Pancreas (tissue), 10 donors: ENCODE data around the gene CMA1. TPM values are rescaled to one million over a fixed set of nuclear protein-coding genes. Genes with fewer than 3 reads are reported as not detected.

Experiments used
- ATAC-seq, 4 donors: fragments of 200-7000 bp; cut with Tn5 transposase; one replicate each; pipeline versions ENCODE4 v1.8.0 to v1.9.1; 2020; ENCODE audit warnings: mild to moderate bottlenecking in 4 of 4, moderate library complexity in 4 of 4
- DNase-seq, 6 donors: peaks; one replicate each; pipeline ENCODE4 v3.0.0-alpha.2; 2020
- FAIRE-seq: peaks from 2 replicates; lab custom pipeline; 2012; peaks lifted over from hg19 to GRCh38; lab: Jason Lieb, UNC
- H3K27ac ChIP-seq, 4 donors: fragments of 200-600 bp; sonication (generic); 1 replicate in 3 of 4; 2 replicates in 1 of 4; pipeline versions ENCODE4 v1.5.0 to v1.8.0; 2020
- H3K27me3 ChIP-seq, 4 donors: fragments of 200-600 bp; one replicate each; pipeline ENCODE4 v1.8.0; 2021
- H3K36me3 ChIP-seq, 3 donors: fragments of 200-600 bp; sonication (generic) in 1 of 3; one replicate each; pipeline versions ENCODE4 v1.5.0 to v1.8.0; 2020 to 2021
- H3K4me1 ChIP-seq, 3 donors: fragments of 200-600 bp; one replicate each; pipeline ENCODE4 v1.8.0; 2021
- H3K4me3 ChIP-seq, 4 donors: fragments of 200-600 bp; sonication (generic) in 2 of 4; one replicate each; pipeline versions ENCODE4 v1.5.0 to v1.8.0; 2020 to 2021
- H3K9me3 ChIP-seq, 4 donors: fragments of 200-600 bp; one replicate each; pipeline ENCODE4 v1.8.0; 2021
- CTCF ChIP-seq, 4 donors: fragments of 200-600 bp; sonication (generic) in 3 of 4; IDR thresholded peaks; one replicate each; pipeline versions ENCODE4 v1.5.0 to v1.8.0; 2021; ENCODE audit warnings: antibody characterized with exemption in 4 of 4
- WGBS, 2 donors: extraction: QIAGEN DNeasy Blood & Tissue Kit; methylation state at CpG; one replicate each; pipeline ENCODE4 v1.1.7; 2013; 5-methylcytosine and 5-hydroxymethylcytosine counted together
- intact Hi-C, 3 donors: fragments of 100-400 bp; cut with DNase I; formaldehyde crosslinking; loops; one replicate each; pipeline versions ENCODE4 v1.11.1 to v1.14.2; 2022
- polyA plus RNA-seq, 2 donors: library from polyadenylated mRNA; stranded (reverse); fragments of 200-250 nt; gene quantifications; one replicate each; pipeline ENCODE4 v1.2.3, GENCODE V29; 2013
- total RNA-seq, 6 donors: library from RNA; stranded (reverse); fragmentation: NEBNext Ultra II Directional in 4 of 6; extraction: Animal tissue kit (Norgen Biotek cat#: 25700) in 4 of 6; gene quantifications; one replicate each; pipeline versions ENCODE4 v1.2.1 to v1.2.4, GENCODE V29; 2021 to 2023
- donor health status: healthy with polysubstance abuse.
- donor health status: DM: no; HTN: no; CAD: no; lungs with moderate emphysema.
- donor health status: DM: no; HTN: no; CAD: no.
- donor health status: control.
- donor health status: control.
- donor health status: Bipolar disorder and iron deficiency.
- donor health status: DM: yes; HTN: yes; CAD: no.
- donor health status: DM: no; HTN: no; CAD: no.
- donor health status: DM: no; HTN: no; CAD: no.
- donor health status: DM: yes; HTN: yes; CAD: no.

The CMA1 gene
- total and polyA plus RNA-seq, 8 donors: 0.14 to 0.69 (median 0.64) TPM; not detected in 5

GRCh38 chr14:24465368-24465767, 42.7 kb downstream of the CMA1 start:
- DNase-seq: no peak
- Histone ChIP-seq H3K4me3 (no peak overlapping the region), H3K27ac (no peak overlapping the region), H3K27me3 (no peaks in the 10 kb centered on the region), H3K36me3 (no peaks in the 10 kb centered on the region), H3K9me3 (no peaks in the 10 kb centered on the region), H3K4me1 (no peaks in the 10 kb centered on the region)
- intact Hi-C loops: no loop called here
- FAIRE-seq: no peak
- TF ChIP-seq CTCF (IDR thresholded peaks at IDR 0.05): no peak
- ATAC-seq: no peak
- 95 to 96% methylated on average over 3 of the region's 3 CpGs for WGBS, 2 donors

- Histone ChIP-seq H3K4me3 (no peak overlapping the region), H3K27ac (no peak overlapping the region), H3K36me3 (no peaks in the 10 kb centered on the region), H3K4me1 (no peaks in the 10 kb centered on the region), H3K9me3 (no peaks in the 10 kb centered on the region), H3K27me3 (no peaks in the 10 kb centered on the region)
- WGBS, 2 donors: 67 to 93% methylated on average over 4 of the region's 4 CpGs
- FAIRE-seq (no peak), ATAC-seq (no peak), DNase-seq (no peak)
- intact Hi-C loops: no loop called here
- TF ChIP-seq CTCF (IDR thresholded peaks at IDR 0.05): no peak
Observed at GRCh38 chr14:24463884-24464785, 43.9 kb downstream of the CMA1 start.

DNA sequence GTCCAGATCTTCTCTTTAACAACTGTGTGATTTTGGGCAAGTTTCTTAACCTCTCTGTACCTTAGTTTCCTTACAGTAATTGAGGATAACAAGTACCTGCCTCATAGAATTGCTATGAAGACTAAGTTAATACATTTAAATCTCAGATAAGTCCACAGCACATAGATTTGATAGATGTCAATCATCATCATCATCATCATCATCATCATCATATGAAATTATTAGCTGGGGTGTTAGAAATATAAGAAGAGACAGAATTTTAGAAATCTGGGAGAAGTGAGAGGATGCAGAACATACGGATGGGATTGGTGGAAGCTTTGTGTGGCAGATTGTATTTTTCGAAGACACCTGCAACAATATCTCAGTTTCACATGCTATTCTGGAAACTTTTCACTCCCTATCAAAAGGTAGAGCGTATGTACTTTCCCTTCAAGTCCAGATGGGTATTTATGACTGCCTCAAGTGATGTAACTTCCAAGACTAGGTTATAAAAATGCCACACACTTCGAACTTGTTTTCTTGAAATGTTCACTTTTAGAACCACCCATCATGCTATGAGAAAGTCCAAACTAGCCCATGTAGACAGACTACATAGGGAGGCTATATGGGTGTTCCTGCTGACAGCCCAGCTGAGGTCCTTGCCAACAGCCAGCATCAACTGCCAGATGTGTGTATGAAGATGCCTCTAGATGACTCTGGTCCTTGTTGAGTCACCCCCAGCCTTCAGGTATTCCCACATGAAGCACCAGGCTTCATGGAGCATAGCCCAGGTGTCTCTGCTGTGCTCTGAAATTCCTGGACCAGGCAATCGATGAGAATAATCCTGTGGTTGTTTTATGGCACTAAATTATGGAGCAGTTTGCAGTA, 44.8 kb downstream of the CMA1 start:
- FAIRE-seq: no peak
- no peak overlapping the region for H3K27ac ChIP-seq

GRCh38 chr14:24461336-24461735, 46.7 kb downstream of the CMA1 start:
- H3K27me3 ChIP-seq: no peaks in the 10 kb centered on the region
- no peak for TF ChIP-seq CTCF (IDR thresholded peaks at IDR 0.05)
- no peak for DNase-seq
- FAIRE-seq: no peak
- intact Hi-C loops: no loop called here
- H3K4me3 ChIP-seq: no peak overlapping the region
- no peaks in the 10 kb centered on the region for H3K36me3 ChIP-seq
- H3K4me1 ChIP-seq: no peaks in the 10 kb centered on the region
- no peak for ATAC-seq
- no peaks in the 10 kb centered on the region for H3K9me3 ChIP-seq
- H3K27ac ChIP-seq: no peak overlapping the region

More for the DNA sequence above, 44.8 kb downstream of the CMA1 start:
- Histone ChIP-seq H3K4me3 (no peak overlapping the region), H3K9me3 (no peaks in the 10 kb centered on the region), H3K4me1 (no peaks in the 10 kb centered on the region), H3K27me3 (no peaks in the 10 kb centered on the region), H3K36me3 (no peaks in the 10 kb centered on the region)
- WGBS, 2 donors: 36 to 78% methylated on average over 5 of the region's 5 CpGs
- no peak for TF ChIP-seq CTCF (IDR thresholded peaks at IDR 0.05)
- DNase-seq: no peak
- ATAC-seq: no peak
- intact Hi-C loops: no loop called here
